Measurements from ENCODE around the gene SORBS2. TPM values are rescaled to one million over a fixed set of nuclear protein-coding genes. Genes with fewer than 3 reads are reported as not detected.

SORBS2 gene
- total RNA-seq, 4 donors from 2014 or later, result 640 to 1,569 (median 1,016) TPM

- no peak for ATAC-seq
- H3K27me3 ChIP-seq, result no peaks in the 10 kb centered on the region
- TF ChIP-seq EP300 (IDR thresholded peaks at IDR 0.05) (no peak), POLR2AphosphoS5 (IDR thresholded peaks at IDR 0.05) (no peak), POLR2A (IDR thresholded peaks at IDR 0.05) (no peak), CTCF (IDR thresholded peaks at IDR 0.05) (no peak)
- no peaks in the 10 kb centered on the region for H3K9me3 ChIP-seq
- no peak overlapping the region for H3K4me3 ChIP-seq
- H3K4me1 ChIP-seq, result peaks cover 0 to 44% (median 0%) of the 10 kb centered on the region in 3 donors
- peak overlapping the region in 2 of 4 donors; percentile 24 to 65 for H3K27ac ChIP-seq
- H3K36me3 ChIP-seq, result no peaks in the 10 kb centered on the region
- WGBS, 2 donors (ENCODE audit: low coverage in 1 of 2), result 58 to 82% methylated on average over 4 of the region's 5 CpGs
These were observed 28.4 kb downstream of the SORBS2 start for GRCh38 chr4:185783574-185783973.

- no peaks in the 10 kb centered on the region for H3K36me3 ChIP-seq
- no peak for TF ChIP-seq EP300 (IDR thresholded peaks at IDR 0.05)
- TF ChIP-seq POLR2AphosphoS5 (IDR thresholded peaks at IDR 0.05), result no peak
- TF ChIP-seq CTCF (IDR thresholded peaks at IDR 0.05), result no peak
- TF ChIP-seq POLR2A (IDR thresholded peaks at IDR 0.05), result no peak
- no peak overlapping the region for H3K27ac ChIP-seq
- H3K27me3 ChIP-seq, result no peaks in the 10 kb centered on the region
- no peak overlapping the region for H3K4me3 ChIP-seq
- peaks cover 0 to 44% (median 0%) of the 10 kb centered on the region in 3 donors for H3K4me1 ChIP-seq
- ATAC-seq, result no peak
- H3K9me3 ChIP-seq, result no peaks in the 10 kb centered on the region
These were observed 29.5 kb downstream of the SORBS2 start for GRCh38 chr4:185782523-185782922.

- TF ChIP-seq EP300 (IDR thresholded peaks at IDR 0.05) (no peak), CTCF (IDR thresholded peaks at IDR 0.05) (no peak), POLR2A (IDR thresholded peaks at IDR 0.05) (no peak), POLR2AphosphoS5 (IDR thresholded peaks at IDR 0.05) (no peak)
- Histone ChIP-seq H3K4me1 (peaks cover 0 to 44% (median 0%) of the 10 kb centered on the region in 3 donors), H3K9me3 (no peaks in the 10 kb centered on the region), H3K36me3 (no peaks in the 10 kb centered on the region), H3K27me3 (no peaks in the 10 kb centered on the region), H3K27ac (no peak overlapping the region), H3K4me3 (no peak overlapping the region)
- ATAC-seq, result no peak
- 53 to 84% methylated on average over 3 to 14 of the region's 15 CpGs for WGBS, 2 donors (ENCODE audit: low coverage in 1 of 2)
These were observed 30.3 kb downstream of the SORBS2 start for GRCh38 chr4:185781555-185782215.

- no peak overlapping the region for H3K4me3 ChIP-seq
- peaks cover 0 to 44% (median 3%) of the 10 kb centered on the region in 3 donors for H3K4me1 ChIP-seq
- H3K27me3 ChIP-seq, result no peaks in the 10 kb centered on the region
- H3K27ac ChIP-seq, result no peak overlapping the region
- no peaks in the 10 kb centered on the region for H3K36me3 ChIP-seq
- WGBS, 2 donors (ENCODE audit: low coverage in 1 of 2), result 71 to 88% methylated on average over 5 of the region's 5 CpGs
- H3K9me3 ChIP-seq, result no peaks in the 10 kb centered on the region
- TF ChIP-seq POLR2A (IDR thresholded peaks at IDR 0.05), result no peak
- no peak for TF ChIP-seq CTCF (IDR thresholded peaks at IDR 0.05)
- TF ChIP-seq EP300 (IDR thresholded peaks at IDR 0.05), result no peak
- TF ChIP-seq POLR2AphosphoS5 (IDR thresholded peaks at IDR 0.05), result no peak
- no peak for ATAC-seq
These were observed 31.5 kb downstream of the SORBS2 start for GRCh38 chr4:185780472-185780871.

GRCh38 chr4:185779517-185779916 lies 32.5 kb downstream of the SORBS2 start:
- H3K27ac ChIP-seq, result no peak overlapping the region
- H3K4me1 ChIP-seq, result peaks cover 3 to 44% (median 4%) of the 10 kb centered on the region in 3 donors
- 82 to 96% methylated on average over 3 of the region's 3 CpGs for WGBS, 2 donors (ENCODE audit: low coverage in 1 of 2)
- ATAC-seq, result no peak
- no peaks in the 10 kb centered on the region for H3K9me3 ChIP-seq
- TF ChIP-seq POLR2AphosphoS5 (IDR thresholded peaks at IDR 0.05) (no peak), EP300 (IDR thresholded peaks at IDR 0.05) (no peak), POLR2A (IDR thresholded peaks at IDR 0.05) (no peak)
- no peaks in the 10 kb centered on the region for H3K36me3 ChIP-seq
- no peak overlapping the region for H3K4me3 ChIP-seq
- H3K27me3 ChIP-seq, result no peaks in the 10 kb centered on the region

All from gastroesophageal sphincter (tissue), 4 donors.